ENCODE results near the gene ATPAF2.
"Not testable (repeated sequence)": the region's sequence is repeated elsewhere in the genome, so short reads cannot be mapped to it uniquely, and the experiment has no call there.

Gene ATPAF2

DNA sequence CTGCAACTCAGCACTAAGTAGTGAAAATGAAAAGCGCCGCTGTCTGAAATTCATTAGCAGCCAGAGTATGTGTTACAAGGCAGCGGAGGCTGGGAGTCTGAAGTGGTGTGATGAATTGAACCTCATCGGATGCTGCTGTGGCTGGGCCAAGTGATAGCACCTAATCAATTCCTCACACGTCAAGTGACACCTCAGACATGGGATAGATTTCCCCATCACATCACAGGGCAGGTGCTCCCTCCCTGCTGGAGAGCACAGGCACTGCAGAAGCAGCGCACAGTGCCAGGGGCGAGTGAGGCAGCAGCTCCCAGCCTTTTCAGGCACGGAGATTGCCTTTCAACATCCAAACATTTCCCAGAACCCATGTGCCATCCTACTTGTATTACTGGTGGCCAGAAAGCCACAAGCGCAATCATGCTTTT is 34.1 kb downstream of the ATPAF2 start:
- no peak for DNase-seq (ENCODE audit: insufficient read length, low spot score)
- no peak for FAIRE-seq
- TF ChIP-seq, protein P1, sequence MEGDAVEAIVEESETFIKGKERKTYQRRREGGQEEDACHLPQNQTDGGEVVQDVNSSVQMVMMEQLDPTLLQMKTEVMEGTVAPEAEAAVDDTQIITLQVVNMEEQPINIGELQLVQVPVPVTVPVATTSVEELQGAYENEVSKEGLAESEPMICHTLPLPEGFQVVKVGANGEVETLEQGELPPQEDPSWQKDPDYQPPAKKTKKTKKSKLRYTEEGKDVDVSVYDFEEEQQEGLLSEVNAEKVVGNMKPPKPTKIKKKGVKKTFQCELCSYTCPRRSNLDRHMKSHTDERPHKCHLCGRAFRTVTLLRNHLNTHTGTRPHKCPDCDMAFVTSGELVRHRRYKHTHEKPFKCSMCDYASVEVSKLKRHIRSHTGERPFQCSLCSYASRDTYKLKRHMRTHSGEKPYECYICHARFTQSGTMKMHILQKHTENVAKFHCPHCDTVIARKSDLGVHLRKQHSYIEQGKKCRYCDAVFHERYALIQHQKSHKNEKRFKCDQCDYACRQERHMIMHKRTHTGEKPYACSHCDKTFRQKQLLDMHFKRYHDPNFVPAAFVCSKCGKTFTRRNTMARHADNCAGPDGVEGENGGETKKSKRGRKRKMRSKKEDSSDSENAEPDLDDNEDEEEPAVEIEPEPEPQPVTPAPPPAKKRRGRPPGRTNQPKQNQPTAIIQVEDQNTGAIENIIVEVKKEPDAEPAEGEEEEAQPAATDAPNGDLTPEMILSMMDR (IDR thresholded peaks at IDR 0.05; ENCODE audit: insufficient read depth, missing control alignments) = no peak

DNA sequence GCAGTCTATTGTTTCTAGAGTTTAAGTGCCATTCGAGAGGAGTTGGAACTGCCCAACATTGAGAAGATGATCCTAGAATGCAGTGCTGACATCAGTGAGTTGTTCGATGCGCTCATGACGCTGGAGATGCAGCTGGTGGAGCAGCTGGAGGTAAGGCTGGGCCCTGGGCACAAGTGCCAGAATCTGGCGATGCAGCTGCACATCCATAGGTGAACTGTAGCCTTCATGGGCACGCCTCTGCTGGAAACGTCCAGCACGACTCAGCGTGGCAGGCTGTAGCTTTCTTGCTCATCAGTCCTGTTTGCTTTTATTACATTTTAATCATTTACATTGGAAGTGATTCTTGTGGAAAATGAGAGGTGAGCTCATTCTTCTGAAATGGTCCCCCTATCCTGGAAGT is 34.6 kb downstream of the ATPAF2 start:
- no peak for FAIRE-seq

DNA sequence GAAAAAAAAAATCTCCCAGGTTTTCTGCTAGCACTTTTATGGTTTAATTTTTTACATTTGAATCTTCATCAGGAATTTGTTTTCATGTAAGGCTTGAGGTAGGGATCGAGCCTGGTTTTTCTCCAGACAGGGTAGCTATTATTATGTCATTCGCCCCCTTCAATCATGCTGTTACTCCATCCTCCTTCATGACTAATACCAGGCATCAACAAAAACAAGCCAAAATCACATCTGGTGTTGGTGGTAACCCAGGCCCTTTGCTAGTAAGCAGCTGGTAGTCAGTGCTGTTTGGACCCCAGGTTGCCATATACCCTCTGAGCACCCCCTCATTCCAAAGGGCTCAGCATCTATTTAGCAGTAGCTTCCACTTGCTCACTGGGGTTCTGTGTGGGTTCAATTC is 36.8 kb downstream of the ATPAF2 start:
- TF ChIP-seq, protein P1 (IDR thresholded peaks at IDR 0.05; ENCODE audit: insufficient read depth, missing control alignments) = no peak
- DNase-seq (ENCODE audit: insufficient read length, low spot score) (no peak), FAIRE-seq (no peak)

More for the DNA sequence above, 34.6 kb downstream of the ATPAF2 start:
- no peak for DNase-seq (ENCODE audit: insufficient read length, low spot score)
- TF ChIP-seq, protein P1 (IDR thresholded peaks at IDR 0.05; ENCODE audit: insufficient read depth, missing control alignments) = no peak

DNA sequence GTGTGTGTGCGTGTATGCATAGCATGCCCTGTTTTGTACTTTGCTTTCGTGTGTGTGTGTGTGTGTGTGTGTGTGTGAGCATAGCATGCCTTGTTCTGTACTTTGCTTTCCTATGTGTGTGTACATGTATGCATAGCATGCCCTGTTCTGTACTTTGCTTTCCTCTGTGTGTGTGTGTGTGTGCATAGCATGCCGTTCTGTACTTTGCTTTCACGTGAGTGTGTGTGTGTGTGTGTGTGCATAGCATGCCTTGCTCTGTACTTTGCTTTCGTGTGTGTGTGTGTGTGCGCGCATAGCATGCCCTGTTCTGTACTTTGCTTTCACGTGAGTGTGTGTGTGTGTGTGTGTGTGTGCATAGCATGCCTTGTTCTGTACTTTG is 38.9 kb downstream of the ATPAF2 start:
- DNase-seq (ENCODE audit: insufficient read length, low spot score) (no peak), FAIRE-seq (no peak)
- TF ChIP-seq, protein P1 (IDR thresholded peaks at IDR 0.05; ENCODE audit: insufficient read depth, missing control alignments) = no peak

DNA sequence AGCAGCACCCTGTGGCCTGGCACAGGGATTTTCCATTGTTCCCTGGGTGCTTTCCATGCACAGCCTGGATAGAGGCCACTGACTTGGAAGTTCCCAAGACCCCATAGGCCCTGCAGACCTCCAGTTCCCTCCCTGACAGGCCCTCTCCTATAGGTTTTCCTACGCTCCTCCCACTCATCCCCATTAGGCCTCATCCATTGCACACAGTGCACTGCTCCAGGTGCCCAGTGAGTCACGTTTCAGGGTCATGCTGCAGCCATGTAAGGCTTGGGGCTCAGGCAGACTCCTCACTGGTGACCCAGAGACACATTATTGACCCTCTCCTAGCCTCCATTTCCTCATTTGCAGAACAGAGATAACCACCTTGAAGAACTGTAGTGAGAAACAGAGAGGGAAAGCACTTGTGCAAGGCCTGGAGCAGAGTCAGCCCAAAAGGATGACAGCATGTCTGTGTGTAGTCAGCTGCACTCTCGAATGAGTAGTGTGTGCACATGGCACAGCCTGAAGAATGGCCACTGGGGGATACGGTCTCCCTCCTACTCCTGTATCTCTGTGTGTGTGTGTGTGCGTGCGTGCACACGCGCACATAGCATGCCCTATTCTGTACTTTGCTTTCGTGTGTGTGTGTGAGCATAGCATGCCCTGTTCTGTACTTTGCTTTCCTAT is 39.5 kb downstream of the ATPAF2 start:
- FAIRE-seq = no peak
- TF ChIP-seq, protein P1 (IDR thresholded peaks at IDR 0.05; ENCODE audit: insufficient read depth, missing control alignments) = no peak
- no peak for DNase-seq (ENCODE audit: insufficient read length, low spot score)

DNA sequence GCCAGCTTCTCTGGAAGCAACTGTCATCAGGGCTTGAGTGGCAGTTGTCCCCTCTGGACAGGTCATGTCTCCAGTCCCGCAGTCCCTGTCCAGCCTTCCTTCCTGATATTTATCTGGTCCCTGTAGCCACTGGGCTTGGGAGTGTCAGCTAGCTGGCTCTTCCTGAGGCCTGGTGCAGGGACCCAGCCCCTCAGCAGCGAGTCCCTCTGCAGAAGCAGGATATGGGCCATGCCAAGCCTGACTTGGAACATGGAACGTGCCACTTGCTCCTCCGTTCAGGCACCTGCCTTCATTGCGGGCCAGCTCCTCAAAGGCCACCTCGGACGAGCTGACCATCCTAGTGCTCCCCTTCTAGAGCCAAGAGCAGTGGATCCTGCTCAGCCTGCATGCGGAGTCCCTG is 40.0 kb downstream of the ATPAF2 start:
- FAIRE-seq (no peak), DNase-seq (ENCODE audit: insufficient read length, low spot score) (no peak)
- TF ChIP-seq, protein P1 (IDR thresholded peaks at IDR 0.05; ENCODE audit: insufficient read depth, missing control alignments) = no peak

DNA sequence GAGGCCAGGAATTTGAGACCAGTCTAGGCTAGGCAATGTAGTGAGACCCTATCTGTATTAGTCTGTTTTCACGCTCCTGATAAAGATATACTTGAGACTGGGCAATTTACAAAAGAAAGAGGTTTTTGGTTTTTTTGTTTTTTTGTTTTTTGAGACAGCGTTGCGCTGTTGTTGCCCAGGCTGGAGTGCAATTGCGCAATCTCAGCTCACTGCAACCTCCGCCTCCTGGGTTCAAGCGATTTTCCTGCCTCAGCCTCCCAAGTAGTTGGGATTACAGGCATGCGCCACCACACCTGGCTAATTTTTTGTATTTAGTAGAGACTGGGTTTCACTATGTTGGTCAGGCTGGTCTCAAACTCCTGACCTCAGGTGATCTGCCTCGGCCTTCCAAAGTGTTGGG is 43.1 kb downstream of the ATPAF2 start:
- not testable (repeated sequence) for FAIRE-seq; DNase-seq (ENCODE audit: insufficient read length, low spot score)
